ENCODE data around the gene CCDC73. TPM values are rescaled to one million over a fixed set of nuclear protein-coding genes. Genes with fewer than 3 reads are reported as not detected.

CCDC73 gene
- total RNA-seq, 1 experiment from 2014 or later, result 0.04 TPM

GRCh38 chr11:32704775-32705174, 89.7 kb downstream of the CCDC73 start:
- ChIA-PET POLR2A (ENCODE audit: unreplicated experiment) (no interaction called here), CTCF (no interaction called here)
- Histone ChIP-seq H3K4me2 (ENCODE audit: low read length) (no peak overlapping the region), H3K27me3 (ENCODE audit: low read length) (no peaks in the 10 kb centered on the region), H3F3A (ENCODE audit: low read length, unreplicated experiment) (no peaks in the 10 kb centered on the region), H3K9me3 (ENCODE audit: low read length) (0 out of 2 replicates have a peak, but pooled peaks cover 3% of the 10 kb centered on the region), H3K27ac (ENCODE audit: low read length) (no peak overlapping the region), H3K4me1 (ENCODE audit: insufficient read depth, low read length) (peaks cover 28% of the 10 kb centered on the region), H3K9ac (ENCODE audit: low read length) (no peak overlapping the region), H3K9me2 (replicated peaks; ENCODE audit: low read length) (no peaks in the 10 kb centered on the region), H3K79me2 (ENCODE audit: low read length) (no peaks in the 10 kb centered on the region), H3K4me3 (ENCODE audit: low read length) (no peak overlapping the region), H4K20me1 (ENCODE audit: low read length) (no peaks in the 10 kb centered on the region), H3K36me3 (ENCODE audit: low read depth, low read length) (no peaks in the 10 kb centered on the region), H2AFZ (ENCODE audit: low read length) (no peak overlapping the region)
- intact Hi-C loops (cut with micrococcal nuclease), result loop anchor here (10.0 kb wide), 1 partner anchor 90 kb away; no protein-coding TSS in a partner anchor
- ATAC-seq, result no peak
- DNase-seq, result no peak
- no peak for TF ChIP-seq EZH2 (IDR thresholded peaks at IDR 0.05; ENCODE audit: low read length, unreplicated experiment)
- TF ChIP-seq, protein P1, sequence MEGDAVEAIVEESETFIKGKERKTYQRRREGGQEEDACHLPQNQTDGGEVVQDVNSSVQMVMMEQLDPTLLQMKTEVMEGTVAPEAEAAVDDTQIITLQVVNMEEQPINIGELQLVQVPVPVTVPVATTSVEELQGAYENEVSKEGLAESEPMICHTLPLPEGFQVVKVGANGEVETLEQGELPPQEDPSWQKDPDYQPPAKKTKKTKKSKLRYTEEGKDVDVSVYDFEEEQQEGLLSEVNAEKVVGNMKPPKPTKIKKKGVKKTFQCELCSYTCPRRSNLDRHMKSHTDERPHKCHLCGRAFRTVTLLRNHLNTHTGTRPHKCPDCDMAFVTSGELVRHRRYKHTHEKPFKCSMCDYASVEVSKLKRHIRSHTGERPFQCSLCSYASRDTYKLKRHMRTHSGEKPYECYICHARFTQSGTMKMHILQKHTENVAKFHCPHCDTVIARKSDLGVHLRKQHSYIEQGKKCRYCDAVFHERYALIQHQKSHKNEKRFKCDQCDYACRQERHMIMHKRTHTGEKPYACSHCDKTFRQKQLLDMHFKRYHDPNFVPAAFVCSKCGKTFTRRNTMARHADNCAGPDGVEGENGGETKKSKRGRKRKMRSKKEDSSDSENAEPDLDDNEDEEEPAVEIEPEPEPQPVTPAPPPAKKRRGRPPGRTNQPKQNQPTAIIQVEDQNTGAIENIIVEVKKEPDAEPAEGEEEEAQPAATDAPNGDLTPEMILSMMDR (conservative IDR thresholded peaks at IDR 0.05; ENCODE audit: low read depth, low read length), result no peak
- no peak for TF ChIP-seq EZH2phosphoT487 (IDR thresholded peaks at IDR 0.05; ENCODE audit: borderline replicate concordance, low read length)
- BruUV-seq (replicated peaks), result no TSS peak

- TF ChIP-seq EZH2phosphoT487 (IDR thresholded peaks at IDR 0.05; ENCODE audit: borderline replicate concordance, low read length) (no peak), EZH2 (IDR thresholded peaks at IDR 0.05; ENCODE audit: low read length, unreplicated experiment) (no peak)
- TF ChIP-seq, protein P1 (conservative IDR thresholded peaks at IDR 0.05; ENCODE audit: low read depth, low read length), result no peak
- Histone ChIP-seq H3K9me2 (replicated peaks; ENCODE audit: low read length) (no peaks in the 10 kb centered on the region), H4K20me1 (ENCODE audit: low read length) (no peaks in the 10 kb centered on the region), H3K9me3 (ENCODE audit: low read length) (0 out of 2 replicates have a peak, but pooled peaks cover 3% of the 10 kb centered on the region), H3K27ac (ENCODE audit: low read length) (no peak overlapping the region), H3K4me3 (ENCODE audit: low read length) (no peak overlapping the region), H3K36me3 (ENCODE audit: low read depth, low read length) (no peaks in the 10 kb centered on the region), H3F3A (ENCODE audit: low read length, unreplicated experiment) (no peaks in the 10 kb centered on the region), H3K4me2 (ENCODE audit: low read length) (no peak overlapping the region), H3K27me3 (ENCODE audit: low read length) (no peaks in the 10 kb centered on the region), H3K4me1 (ENCODE audit: insufficient read depth, low read length) (peaks cover 28% of the 10 kb centered on the region), H3K9ac (ENCODE audit: low read length) (no peak overlapping the region), H2AFZ (ENCODE audit: low read length) (no peak overlapping the region), H3K79me2 (ENCODE audit: low read length) (no peaks in the 10 kb centered on the region)
- BruUV-seq (replicated peaks), result no TSS peak
- ChIA-PET CTCF (no interaction called here), POLR2A (ENCODE audit: unreplicated experiment) (no interaction called here)
- no peak for ATAC-seq
- no peak for DNase-seq
- intact Hi-C loops (cut with micrococcal nuclease), result loop anchor here (10.0 kb wide), 1 partner anchor 89 kb away; no protein-coding TSS in a partner anchor
These were observed 90.2 kb downstream of the CCDC73 start for GRCh38 chr11:32704261-32704660.

- DNase-seq, result no peak
- Histone ChIP-seq H3K27ac (ENCODE audit: low read length) (no peak overlapping the region), H3K4me1 (ENCODE audit: insufficient read depth, low read length) (peaks cover 19% of the 10 kb centered on the region), H3K36me3 (ENCODE audit: low read depth, low read length) (no peaks in the 10 kb centered on the region), H3K79me2 (ENCODE audit: low read length) (no peaks in the 10 kb centered on the region), H4K20me1 (ENCODE audit: low read length) (no peaks in the 10 kb centered on the region), H3K9me2 (replicated peaks; ENCODE audit: low read length) (no peaks in the 10 kb centered on the region), H3K27me3 (ENCODE audit: low read length) (no peaks in the 10 kb centered on the region), H3K4me3 (ENCODE audit: low read length) (no peak overlapping the region), H3K9me3 (ENCODE audit: low read length) (0 out of 2 replicates have a peak, but pooled peaks cover 3% of the 10 kb centered on the region), H2AFZ (ENCODE audit: low read length) (no peak overlapping the region), H3K4me2 (ENCODE audit: low read length) (no peak overlapping the region), H3K9ac (ENCODE audit: low read length) (no peak overlapping the region), H3F3A (ENCODE audit: low read length, unreplicated experiment) (no peaks in the 10 kb centered on the region)
- BruUV-seq (replicated peaks), result no TSS peak
- CTCF ChIA-PET, result no interaction called here
- ATAC-seq, result no peak
- TF ChIP-seq EZH2phosphoT487 (IDR thresholded peaks at IDR 0.05; ENCODE audit: borderline replicate concordance, low read length), result no peak
- TF ChIP-seq, protein P1 (conservative IDR thresholded peaks at IDR 0.05; ENCODE audit: low read depth, low read length), result no peak
- TF ChIP-seq EZH2 (IDR thresholded peaks at IDR 0.05; ENCODE audit: low read length, unreplicated experiment), result no peak
- POLR2A ChIA-PET (ENCODE audit: unreplicated experiment), result no interaction called here
- intact Hi-C loops (cut with micrococcal nuclease), result loop anchor here (10.0 kb wide), 1 partner anchor 87 kb away; no protein-coding TSS in a partner anchor
These were observed 92.8 kb downstream of the CCDC73 start for GRCh38 chr11:32701616-32702015.
